HG02759 (cell line): Measurements from ENCODE around the gene TBC1D22A.

Source experiments
- ATAC-seq: cut with Tn5 transposase; IDR thresholded peaks from one replicate; pipeline ENCODE4 v1.9.1; 2021; ENCODE audit warnings: mild to moderate bottlenecking, moderate library complexity; ENCODE audit not compliant: unreplicated experiment

The TBC1D22A gene

GRCh38 chr22:46853191-46853590, 90.7 kb downstream of the TBC1D22A start:
- no peak for ATAC-seq

DNA sequence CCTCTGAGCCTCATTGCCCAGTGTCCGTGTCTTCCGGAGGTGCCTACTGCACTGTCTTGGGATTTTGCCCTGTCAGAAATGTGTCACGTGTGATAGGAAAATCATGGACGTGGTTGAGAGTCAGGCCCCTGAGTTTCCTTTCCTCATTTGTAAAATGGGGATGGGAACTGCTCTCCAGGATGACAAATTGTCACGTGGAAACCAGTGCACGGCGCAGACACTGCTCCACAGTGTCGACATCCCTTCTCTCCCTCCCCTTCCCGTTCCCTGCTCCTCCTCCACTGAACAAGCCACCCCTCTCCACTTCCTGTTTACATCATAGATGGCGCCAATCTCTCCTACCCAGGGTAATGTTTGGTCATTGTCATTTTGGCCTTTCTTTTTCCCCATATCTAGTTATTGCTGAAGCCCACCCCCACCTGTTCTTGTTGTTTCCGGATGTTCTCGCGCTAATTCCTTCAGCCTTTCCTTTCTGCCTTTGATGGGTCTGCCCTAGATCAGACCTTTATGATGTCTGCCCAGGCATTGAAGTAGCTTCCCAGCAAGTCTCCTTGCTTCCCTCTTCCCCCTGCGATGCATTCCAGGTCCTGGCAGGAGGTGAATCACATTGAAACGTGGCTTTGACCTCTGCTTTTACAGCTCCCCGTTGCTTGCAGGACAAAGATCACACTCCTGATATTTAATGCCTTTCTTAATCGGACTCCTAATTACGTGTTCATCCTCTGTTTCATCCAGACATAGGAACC, 91.8 kb downstream of the TBC1D22A start:
- ATAC-seq = no peak

DNA sequence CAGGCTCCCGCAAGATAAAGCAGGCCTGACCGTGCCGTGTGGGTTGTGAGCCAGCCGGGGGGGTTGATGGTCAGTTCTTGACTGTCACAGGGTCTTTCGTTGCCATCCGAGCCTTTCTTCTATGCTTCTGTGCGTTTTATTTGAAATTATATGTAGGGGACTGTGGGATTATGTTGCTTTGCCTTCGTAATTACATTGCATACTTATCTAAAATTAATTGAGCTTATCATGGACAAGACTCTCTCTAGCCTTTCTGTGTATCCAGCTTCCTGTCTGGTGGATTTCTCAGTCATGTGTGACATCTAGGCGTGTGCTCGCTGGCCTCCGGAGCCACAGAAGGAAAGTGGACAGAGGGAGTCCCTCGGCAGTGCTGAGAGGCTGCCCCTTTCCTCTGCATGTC, 93.2 kb downstream of the TBC1D22A start:
- ATAC-seq = no peak

- no peak for ATAC-seq
Observed at GRCh38 chr22:46856661-46857060, 94.2 kb downstream of the TBC1D22A start.

DNA sequence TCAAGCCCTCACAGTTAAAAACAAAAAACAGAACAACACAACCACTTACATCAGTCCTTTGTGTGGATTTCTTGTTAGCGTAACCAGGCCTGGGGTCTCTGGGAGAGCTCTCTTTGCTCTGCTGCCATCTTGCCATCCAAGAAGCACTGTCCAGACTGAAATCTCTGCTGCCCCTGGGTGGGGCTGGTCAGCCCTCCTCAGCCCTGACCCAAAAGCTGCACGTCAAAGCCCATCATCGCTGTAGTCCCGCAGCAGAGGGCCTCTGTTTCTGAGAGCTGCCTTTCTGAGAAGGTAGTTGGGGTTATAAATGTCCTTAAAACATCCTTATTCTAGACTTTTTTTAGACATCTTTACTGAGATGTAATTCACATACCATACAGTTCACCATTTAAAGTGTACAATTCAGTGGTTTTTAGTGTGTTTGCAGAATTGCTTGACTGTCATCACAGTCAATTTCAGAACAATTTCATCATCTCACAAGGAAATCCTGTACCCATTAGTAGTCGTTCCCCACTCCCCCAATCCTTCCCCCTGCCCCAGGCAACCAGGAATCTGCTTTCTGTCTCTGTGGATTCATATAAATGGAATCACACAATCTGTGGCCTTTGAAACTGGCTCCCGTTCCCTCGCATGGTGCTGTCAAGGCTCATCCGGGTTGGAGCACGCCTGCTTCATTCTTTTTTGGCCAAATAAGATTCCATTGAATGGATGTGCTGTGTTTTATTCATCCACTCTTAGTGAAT, 94.9 kb downstream of the TBC1D22A start:
- no peak for ATAC-seq

GRCh38 chr22:46857885-46858143, 95.4 kb downstream of the TBC1D22A start:
- ATAC-seq = no peak

- ATAC-seq = no peak
Observed at GRCh38 chr22:46858181-46858771, 95.8 kb downstream of the TBC1D22A start.

GRCh38 chr22:46860562-46860961, 98.1 kb downstream of the TBC1D22A start:
- no peak for ATAC-seq

DNA sequence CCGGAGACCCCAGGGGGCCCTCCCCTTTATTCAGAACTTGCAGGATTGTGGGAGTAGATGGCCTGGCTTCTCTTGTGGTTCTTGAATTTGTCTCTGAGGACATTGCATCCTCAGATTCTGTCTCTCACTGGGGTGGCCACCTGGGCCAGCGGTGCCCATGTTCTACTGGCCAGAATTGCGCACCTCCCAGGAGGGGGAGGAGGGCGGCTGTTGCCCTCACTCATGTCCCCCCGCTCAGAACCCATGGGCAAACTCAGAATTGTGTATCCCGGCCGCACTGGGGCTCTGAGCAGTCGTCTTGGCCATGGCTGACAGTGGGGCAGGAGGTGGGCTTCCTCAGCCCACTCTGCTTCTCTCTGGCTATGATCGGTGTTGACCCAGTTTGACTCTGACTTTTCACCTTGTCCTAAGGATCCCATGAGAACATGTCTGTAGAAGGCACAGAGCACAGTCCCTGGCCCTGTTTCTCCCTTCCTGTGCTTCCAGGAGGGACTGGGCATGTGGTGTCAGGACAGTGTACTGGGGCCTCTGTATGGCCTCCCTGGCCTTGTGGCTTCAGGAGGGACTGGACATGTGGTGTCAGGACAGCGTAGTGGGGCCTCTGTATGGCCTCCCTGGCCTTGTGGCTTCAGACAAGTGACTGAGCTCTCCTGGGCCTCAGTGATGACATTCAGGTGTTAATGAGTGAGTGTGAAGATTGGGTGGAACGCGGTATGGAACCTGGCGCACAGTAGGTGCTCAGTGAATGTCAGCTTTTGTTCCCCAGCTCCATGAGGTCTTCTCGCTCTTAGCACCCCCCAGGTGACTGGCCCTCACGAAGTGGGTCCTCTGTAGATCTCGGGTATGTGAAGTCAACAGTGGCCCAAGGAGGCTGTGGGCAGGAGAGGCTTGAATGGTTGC, 99.3 kb downstream of the TBC1D22A start:
- ATAC-seq = no peak

- ATAC-seq = peak; percentile 48
Observed at GRCh38 chr22:46862418-46863324, 100.2 kb downstream of the TBC1D22A start.

GRCh38 chr22:46863794-46864193, 101.3 kb downstream of the TBC1D22A start:
- ATAC-seq = no peak

DNA sequence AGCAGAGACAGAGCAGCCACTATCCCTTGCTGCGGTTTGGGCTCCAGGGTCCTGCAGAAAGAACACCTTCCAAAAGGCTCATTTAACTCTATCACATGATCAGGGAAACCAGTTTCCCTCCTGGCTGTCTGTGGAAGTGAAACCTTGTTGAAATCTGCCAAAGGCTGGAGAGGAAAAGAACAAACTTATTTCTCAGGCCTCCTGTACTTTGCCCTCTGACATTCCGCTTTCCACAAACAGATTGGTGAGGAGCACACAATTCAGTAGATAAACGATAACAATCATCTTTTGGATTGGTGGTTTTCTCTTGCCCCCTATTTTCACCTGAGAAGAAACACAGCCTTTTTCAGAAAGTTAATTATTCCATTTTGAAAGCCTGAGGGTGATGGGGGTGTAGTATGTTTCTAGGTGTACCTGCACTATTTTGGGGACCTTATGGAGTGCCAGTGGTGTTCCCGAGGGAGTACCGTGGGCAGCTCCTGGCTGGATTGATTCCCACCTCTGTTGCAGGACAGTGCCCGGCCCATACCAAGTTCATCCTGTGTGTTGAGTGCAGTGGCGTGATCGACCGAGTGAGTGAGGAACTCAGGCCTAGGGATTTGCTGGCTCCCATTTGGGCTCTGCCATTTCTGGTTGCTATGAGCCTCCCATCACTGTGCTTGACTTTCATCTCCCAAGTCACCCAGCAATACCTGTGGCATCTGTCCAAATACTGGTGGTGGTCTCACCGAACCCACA, 102.0 kb downstream of the TBC1D22A start:
- no peak for ATAC-seq

DNA sequence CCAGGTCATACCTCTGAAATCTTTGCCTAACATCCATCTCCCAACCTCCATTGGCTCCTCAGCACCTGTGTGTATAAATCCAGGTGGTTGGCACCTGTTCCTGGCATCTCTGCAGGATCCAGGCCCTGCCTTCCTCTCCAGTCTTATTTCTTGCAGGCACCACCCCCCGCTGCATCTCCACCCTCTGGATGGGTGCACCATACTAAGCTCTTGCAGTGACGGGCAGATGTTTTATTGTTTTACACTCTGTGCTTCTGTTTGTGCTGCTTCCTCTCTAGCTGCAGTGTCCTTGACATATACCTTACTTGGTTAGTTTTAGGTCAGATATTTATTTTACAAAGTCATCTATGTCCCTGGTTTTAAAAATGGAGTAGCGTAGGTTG, 102.6 kb downstream of the TBC1D22A start:
- no peak for ATAC-seq

GRCh38 chr22:46865642-46866041, 103.2 kb downstream of the TBC1D22A start:
- no peak for ATAC-seq

GRCh38 chr22:46866591-46866990, 104.1 kb downstream of the TBC1D22A start:
- no peak for ATAC-seq

DNA sequence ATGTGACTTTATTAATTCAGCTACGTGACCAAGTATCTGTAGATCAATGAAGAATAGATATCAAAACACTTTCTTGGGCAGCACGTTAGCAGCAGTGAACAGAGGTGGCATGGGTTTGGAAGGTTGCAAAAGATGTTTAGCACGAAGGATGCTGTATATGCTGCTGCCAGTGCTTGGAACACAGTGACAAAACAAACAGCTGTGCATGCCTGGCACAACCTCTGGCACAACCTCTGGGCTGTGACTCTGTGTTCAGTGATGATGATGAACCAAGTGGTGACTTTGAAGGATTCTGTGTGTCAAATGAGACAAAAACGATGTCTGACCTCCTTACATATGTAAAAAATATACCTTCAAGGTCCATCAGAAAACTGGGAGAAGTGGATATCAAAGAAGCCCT, 104.7 kb downstream of the TBC1D22A start:
- no peak for ATAC-seq

DNA sequence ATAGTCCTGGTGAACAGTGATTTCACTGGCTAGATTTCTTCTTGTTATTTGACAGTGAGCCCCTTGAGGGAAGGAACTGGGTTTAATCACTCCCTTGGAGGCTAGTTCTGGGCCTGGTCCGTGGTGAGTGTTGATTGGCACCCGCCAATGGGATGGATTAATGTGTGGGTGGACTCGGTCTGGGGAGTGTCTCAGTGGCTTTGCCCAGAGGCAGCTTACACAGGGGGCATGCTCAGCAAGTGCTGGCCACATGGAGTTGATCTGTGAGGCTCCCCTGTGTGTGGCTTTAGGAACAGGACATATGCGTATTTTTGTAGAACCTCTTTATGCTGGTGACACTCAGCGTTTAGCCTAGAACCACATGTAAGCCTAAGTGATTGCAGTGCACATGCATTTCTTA, 106.9 kb downstream of the TBC1D22A start:
- no peak for ATAC-seq

DNA sequence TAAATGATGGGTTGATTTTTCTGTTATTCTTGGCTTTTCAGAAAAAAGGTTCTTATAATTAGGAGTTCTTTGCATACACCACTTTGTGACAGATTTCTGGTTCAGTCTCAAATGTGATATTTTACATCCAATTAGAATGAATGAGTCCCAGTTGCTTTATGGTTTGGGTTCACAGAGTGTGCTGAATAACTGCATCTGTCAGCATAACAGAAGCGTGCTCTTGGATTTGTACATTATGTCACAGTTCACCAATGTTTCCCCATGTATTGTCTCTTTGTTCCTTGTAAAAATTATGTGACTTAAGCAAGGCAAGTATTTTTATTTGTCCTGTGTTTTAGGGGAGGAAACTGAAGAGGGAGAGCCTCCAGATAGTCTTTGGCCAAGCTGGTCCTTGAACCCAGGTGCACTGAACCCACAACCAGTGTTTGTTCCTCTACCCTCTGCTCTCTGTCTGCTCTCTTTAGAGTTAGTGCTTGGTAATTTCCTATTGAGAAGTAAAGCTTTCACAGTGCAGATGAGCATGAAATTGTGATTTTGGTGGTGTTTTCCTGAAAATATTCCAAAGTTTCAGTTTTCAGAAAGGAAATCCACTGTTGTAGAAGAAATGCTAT, 107.5 kb downstream of the TBC1D22A start:
- no peak for ATAC-seq

- no peak for ATAC-seq
Observed at GRCh38 chr22:46871826-46872225, 109.4 kb downstream of the TBC1D22A start.
